HG02943 (cell line): Measurements from ENCODE around the gene UBAC2.

Source experiments
- ATAC-seq: cut with Tn5 transposase; IDR thresholded peaks from one replicate; pipeline ENCODE4 v1.9.1; 2021; ENCODE audit warnings: mild to moderate bottlenecking, low read depth, moderate library complexity; ENCODE audit not compliant: unreplicated experiment

UBAC2 gene

DNA sequence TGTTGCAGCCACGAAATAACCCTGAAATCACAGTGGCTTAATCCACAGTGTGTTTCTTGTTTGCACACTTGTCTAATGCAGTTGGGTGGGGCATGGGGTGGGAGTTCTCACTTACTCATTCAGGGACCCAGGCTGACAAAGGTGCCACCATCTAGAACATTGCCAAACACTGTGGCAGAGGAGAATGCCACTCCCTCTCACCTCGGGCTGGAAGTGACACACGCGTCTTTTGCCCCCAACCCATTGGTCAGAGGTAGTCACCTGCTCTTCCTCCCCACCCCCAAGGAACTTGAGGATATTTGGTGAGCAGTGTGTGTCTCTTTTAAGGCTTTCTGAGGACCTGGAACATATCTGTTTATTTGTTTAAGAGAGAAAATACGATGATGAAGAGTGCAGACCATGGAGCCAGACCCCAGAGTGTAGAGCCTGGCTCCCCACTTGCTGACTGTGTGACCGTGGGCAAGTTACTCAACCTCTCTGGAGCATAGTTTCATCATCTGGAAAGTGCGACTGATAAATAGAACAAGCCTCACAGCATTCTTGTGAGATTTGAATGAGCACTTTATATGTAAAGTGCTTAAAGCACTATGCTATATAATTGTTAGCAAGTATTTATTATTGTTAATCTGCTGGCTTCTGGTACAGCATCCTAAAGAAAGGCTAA lies 89.2 kb downstream of the UBAC2 start:
- no peak for ATAC-seq

DNA sequence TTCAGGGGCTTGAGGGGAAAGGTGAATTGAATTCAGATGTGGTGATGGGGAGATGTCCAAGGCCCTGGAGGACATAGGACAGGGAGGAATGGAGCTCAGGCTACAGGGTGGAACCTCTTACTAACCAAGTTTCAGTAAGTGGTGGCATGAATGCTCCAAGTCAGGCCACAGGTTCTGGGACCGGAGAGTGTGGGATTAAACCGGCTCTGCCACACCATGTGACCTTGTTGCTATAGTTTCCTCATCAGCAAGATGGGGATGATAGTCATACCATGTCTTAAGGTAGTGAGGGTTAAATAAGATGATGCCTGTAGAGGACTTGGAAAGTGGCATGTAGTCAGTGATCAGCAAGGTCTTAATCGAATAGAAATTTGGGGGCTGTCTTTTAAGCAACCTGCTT lies 90.2 kb downstream of the UBAC2 start:
- ATAC-seq = no peak

DNA sequence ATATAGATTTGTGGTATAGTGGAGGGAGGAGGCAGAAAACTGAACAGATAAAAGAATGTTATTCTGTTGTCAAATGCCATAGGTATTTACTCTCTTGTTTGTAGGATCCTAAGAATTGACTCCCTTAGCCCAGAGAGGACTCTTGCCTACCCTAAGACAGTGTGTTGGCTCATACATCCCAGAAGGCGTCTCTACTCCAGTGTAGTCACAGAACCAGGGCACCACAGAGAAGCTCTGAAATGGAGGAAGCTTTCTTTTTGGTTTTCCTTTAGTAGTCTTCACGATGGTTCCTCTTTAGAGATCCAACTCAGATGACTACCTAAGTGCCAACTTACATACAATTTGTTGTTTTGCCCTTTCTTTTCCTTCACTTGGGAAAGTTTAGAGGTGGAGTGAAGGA lies 92.5 kb downstream of the UBAC2 start:
- ATAC-seq = no peak

DNA sequence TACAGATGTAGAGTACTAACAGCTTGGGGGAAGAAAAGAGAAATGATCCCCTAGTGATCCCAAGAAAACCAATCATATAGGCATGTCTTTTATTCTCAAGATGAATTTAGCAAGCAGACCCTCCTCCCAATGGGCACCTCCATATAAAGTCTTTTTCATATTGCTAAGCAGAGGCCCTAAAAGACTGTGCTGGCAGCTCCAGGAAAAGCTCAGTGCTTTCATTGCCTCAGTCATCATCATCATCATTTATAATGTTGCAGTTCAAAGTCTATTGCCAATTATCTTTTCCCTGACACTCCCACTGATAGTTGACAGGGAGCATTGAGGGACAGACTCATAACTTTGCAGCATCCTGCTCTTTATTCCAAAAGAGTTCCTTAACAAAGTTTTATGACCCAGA lies 93.5 kb downstream of the UBAC2 start:
- ATAC-seq = no peak

DNA sequence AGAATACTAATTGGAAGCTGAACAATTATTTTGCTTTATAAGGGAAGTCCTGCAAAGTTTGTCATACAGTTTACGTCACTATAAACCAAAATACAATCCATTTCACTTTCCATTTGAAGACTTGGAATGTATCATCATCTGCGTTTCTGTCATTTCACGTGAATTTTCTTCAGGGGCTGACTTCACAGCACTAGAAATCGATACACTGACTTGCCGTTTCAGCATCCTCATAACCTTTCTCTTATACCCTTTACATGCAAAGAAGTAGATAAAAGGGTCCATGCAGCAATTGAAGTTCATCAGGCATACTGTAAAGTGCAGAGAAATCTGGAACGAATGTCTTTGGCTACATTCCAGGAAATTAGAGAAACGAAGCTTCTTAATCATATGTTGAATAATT lies 94.3 kb downstream of the UBAC2 start:
- ATAC-seq = no peak

DNA sequence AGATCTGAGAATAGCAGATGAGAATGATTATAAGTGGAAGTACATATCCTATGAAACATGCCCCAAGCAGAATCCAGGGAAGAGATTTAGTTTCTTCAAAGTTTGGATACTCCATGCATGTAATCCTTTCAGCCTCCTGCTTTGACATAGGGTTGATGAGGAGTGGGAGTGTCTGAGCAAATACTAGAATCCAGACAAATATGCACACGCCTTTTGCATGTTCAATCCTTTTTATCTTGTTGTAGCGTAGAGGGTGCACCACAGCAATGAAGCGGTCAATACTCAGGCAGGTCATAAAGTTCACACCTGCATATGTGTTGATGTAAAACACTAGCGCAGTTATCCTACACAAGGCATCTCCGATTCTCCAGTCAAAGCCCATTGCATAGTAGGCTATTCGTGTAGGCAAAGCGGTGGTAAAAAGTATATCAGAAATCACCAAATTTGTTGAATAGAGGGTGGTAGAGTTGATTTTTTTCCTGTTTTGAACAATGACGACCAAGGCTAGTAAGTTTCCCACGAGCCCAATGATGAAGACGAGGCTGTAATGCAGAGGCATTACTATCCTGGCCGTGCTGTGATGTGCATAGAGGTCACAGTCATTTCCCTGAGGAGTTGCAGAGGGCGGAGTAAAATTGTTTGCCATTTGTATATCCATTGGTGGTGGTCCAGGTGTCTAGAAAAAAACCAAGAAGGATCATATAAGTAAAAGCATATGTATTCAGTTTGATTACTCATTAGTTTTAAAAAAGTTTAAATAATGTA lies 95.0 kb downstream of the UBAC2 start:
- ATAC-seq = no peak

DNA sequence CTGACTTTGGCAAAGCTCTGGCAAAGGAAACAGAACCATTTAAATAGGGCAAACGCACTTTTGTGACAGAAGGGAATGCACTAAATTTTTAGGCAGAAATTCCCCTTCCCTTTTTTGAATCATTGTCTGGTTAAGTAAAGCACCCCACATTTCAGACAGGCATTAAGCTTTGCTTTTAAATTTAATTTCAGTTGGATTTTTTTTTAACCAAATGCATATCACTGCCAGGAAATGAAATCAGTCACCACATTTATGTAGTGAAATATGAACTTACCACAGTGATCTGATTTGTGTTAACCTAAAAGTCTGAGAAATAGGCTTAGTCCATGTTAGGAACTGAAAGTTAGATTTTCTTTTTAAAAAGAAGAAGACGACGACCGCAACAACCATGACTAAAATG lies 95.7 kb downstream of the UBAC2 start:
- ATAC-seq = peak; percentile 60

DNA sequence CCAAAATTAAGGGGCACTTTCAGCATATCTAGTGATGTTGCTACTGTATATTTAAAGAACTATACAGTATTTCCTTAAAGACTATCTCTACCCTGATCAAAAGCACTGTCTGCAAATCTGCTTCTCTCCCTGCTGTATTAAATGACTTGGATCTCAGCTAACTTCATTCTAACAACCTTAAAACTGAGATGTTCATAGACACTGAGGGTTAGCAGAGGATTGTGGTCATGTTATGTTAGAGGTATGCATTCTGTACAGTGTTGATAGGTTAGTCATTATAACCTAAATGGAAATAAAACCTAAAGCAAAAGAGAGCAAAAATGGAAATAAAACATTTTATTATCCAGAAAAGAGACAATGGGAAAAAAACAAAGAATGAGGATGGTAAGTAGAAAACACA lies 96.7 kb downstream of the UBAC2 start:
- no peak for ATAC-seq

DNA sequence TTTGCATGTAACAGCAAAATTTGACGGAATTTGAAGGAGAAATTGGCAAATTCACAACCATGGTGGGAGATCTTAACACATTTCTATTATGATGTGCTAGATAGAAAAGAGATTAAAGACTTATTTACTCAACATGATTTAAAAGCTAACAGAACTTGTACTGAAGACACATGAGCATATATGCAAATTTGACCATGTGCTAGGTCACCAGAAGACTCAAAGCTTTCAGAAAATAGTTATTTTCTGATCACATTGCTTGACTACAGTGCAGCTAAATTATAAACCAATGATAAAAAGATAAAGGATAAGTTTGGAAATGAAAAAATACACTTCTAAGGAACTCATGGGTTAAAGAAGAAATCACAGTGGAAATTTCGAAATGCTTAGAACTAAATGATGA lies 97.4 kb downstream of the UBAC2 start:
- ATAC-seq = no peak

DNA sequence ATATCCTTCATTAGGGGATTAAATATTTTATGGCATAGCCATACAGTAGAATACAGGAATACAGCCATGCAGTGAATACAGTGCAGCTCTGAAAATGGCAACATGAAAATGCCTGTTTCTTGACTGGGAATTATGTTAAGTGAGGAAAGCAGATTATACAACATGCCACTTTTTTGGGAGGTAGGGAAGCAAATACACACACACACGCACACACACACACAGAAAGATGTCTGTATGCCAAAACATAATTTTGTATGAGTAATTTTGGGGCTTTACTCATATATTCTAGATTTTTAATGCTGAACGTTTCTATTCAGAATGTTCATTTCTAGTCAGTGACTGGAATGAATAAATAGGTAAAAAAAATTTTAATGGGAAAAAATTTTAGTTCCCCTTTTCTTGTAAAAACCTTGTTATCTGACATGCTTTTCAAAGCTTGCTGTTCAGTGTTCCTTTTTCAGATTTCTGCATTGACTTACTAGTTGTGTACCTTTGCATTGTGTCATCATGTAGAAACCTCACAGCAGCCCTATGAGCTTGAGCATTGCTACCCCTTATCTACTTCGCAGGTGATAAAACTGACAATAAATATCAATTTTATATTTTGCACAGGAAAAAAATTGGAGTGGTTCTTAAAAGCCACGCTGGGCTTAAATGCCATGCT lies 98.7 kb downstream of the UBAC2 start:
- no peak for ATAC-seq

DNA sequence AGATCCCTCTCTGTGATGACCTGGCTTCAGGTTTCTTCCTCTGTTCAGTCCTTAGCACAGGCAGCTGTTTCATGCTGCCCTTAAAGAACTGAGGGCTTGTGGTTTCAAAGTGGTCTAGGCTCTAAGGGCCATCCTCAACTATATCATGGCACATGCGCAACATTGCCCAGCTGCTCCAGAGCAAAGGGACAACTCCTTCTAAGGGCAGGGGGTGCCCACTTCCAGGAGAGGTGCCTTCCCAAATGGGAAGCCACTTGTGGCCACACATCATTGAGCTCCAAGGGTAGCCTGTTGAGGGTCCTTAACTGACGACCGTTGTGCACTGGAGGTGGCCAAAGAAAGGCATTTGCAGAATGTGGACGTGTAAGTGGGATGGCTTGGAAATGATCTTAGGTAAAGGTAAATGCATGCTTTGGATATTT lies 99.3 kb downstream of the UBAC2 start:
- ATAC-seq = no peak

DNA sequence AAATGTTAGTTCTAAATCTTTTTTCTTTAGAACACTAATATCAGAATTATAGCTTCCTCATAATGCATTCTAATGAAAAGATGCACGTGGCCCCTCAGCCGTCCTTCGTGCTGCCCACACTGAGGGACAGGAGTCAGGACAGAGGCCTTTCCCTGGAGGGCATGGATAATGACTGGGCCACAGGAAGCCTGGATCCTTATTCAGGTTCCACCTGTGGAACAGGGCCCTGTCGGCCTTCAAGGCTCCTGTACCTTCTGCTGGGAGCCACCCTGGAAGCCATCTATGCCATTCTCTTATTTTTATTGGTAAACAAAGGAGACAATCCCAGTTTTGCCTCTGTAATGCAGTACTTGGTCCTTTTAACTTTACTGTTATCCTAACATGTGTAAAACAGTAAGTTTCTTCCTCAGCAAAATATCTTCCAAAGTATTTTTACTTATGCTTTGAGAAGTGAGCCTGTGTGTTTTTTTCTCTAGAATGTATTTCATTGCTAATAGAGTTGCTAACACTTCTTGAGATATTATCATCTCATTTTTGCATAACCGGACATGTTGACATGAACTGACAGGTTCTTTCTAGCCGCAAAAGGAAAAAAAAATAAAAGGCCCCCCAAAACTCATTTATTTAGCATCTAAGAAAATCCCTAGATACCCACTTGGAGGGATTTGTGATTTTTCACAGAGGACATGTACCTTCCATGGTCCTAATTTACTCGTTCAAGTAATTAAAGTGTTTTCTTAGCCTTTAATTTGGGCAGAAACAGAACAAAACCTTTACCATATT lies 100.6 kb downstream of the UBAC2 start:
- no peak for ATAC-seq

DNA sequence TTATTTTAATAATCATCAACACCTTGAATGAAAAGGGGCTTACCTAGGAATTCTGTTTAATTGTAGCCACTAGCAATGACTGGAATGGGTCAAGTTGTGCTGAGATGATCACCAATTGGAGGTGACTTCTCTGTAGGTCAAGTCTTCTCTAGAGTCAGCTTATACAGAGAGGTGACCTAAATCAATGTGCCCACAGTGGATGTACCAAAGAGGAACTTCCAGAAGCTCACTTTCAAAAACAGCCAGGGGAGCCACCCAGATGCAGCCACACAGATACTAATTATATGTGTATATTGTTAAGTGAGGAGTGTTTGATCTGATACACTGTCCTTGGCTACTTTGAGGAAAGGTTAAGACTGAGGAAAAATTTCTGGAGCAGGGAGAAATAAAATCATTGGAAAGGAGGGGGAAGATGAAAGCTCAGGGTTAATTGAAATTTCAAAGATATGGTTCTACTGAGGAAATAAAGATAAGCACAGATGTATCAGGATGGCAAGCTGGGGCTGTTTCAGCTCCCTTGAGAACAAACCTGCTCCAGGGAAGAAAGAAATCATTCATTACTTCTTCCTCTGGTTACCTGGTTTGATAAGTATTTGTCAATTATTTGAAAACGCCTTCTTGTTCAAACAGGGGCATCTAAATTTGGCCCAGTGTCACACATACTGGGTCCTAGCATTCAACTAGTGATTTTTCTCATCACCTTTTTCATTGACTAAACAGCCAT lies 101.4 kb downstream of the UBAC2 start:
- ATAC-seq = no peak

DNA sequence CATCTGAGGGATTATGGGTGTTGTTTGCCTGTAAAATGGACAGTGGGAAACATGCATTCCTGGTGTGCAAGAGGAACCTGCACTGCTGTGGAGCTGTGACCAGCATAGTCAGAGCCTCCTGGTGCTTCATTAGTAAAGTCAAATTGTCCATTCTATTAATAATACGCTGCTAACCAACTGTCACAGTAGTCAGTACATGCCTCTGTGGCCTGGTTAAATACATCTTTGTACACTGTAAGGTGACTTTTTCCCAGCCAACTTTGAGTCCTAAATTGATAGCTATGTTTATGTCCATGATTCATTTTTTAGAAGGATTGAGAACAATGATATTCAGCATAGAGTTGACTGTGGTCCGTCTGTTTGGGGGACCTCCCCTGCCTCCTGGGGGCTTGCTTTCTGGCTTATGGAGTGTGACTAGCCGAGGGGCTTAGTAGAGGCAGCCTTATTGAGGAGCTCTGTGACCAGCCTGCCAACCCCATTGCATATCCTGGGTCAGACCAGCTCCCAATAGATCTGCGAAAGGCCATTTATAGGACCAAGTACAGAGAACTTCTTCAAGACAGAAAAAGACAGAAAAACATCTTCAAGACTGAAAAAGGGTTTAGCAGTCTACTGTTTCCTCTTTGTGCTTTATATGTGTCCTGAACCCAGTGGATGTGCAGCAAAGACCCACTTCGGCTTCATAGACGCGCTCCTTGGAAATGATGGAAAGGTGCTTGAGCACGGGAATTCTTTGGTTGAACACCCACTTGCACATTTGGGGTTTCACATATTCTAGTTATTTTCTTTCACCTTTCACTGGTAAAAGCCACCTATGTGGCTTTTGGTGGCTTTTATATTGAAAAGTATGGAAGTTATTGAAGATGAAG lies 102.2 kb downstream of the UBAC2 start:
- ATAC-seq = no peak

DNA sequence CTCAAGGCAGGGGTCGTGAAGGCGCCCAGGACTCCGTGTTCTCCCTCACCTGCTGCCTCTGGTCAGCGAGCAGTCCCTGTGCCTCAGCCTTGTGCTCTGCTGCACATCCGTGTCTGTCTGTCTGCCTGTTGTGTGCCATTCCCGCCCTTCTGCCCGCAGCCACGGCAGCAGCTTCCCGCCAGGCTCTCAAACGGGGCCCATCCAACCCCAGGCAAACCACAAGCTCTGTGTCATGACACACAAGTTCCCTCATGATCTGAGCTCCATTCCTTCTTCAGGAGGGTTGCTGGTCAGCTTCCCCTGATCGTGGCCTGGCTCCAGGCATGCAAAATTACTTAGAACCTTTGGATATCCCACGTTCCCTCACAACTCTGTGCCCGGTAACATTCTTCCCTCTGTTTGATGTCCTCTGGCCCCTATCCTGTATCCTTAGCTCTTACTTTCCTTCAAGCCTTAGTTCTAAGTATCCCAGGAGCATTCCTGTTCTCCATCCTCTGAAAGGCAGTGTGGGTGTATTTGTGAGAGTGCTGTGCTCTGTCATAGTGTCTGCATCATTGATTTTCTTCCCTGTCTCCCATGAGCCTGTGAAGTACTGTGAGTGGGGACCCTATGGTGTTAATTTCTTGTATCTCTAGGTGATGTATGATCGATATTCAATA lies 103.3 kb downstream of the UBAC2 start:
- no peak for ATAC-seq

DNA sequence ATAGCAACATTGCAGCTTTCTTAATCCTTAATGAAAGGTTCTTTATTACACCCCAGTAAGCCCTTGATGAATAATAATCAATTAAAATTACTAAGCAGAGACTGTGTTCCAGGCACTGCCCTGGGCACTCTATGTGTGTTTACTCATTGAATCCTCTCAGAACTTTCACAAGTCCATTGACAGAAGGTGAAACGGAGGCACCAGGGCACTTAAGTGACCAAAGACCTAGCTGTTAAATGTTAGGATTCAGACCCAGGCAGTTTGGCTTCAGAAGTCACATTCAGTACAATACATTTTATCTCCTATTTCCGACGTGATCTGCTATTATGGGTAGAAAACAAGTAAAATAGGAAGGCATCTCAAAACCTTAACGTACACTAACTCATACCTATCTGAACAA lies 103.9 kb downstream of the UBAC2 start:
- ATAC-seq = no peak

DNA sequence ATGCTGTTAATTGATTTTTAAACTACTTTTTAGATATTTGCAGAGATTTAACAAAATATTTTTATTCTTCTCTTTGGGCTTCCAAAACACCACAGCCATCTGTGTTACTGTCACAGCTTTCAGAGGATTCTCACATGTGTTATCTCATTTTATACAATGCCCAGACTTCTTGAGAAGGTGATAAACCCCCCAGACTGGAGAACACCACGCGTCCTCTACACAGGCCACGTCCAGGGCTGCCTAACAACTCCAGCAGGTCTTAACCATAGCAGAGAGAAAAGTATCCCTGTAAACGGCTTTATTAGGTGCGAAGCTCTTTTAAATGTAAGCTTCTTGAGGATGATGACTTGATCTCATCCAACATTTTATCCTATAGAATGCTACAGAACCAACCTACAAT lies 104.5 kb downstream of the UBAC2 start:
- ATAC-seq = no peak

DNA sequence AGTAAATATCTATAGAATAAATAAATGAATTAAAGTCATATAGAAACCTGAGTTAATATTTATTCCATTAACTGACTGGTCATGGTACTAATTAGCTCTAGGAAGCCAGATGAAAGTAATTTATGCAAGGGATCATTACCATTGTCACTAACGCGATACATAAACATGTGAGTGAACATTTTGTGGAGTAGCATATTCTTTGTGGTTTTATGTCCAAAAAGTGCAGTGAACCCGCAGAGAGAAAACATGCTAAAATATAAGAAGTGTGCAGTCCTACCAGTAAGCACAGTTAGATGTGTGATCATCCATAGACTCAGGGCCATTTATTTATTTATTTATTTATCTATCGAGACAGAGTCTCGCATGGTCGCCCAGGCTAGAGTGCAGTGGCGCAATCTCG lies 104.9 kb downstream of the UBAC2 start:
- ATAC-seq = no peak

DNA sequence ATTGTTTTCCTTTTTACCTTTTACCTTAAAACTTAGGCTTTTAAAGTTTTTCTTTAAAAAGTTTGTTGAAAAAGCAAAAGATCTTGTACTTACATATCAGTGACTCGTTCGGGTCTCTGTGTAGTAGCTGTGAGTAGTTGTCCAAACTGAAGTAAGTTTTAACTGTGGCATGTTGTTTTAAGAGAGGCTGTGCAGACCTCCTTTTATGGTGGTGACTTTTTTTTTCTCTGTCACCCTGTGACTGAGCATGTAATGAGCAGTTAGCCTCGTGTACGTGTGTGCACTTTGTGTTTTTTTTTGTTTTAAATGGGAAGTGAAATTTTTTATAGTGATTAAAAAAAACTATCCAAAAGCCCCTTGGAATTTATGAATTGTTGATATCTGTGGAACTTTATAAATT lies 106.6 kb downstream of the UBAC2 start, which contains the start of gene GPR183:
Gene GPR183, minus strand, starts transcription at position 153 of the 400 bp plus-strand sequence. CDS start 11,254 bp downstream, outside the sequence.
- ATAC-seq = peak; percentile 60
